HepG2 (cell line): ENCODE results near the gene SRP68. TPM values are rescaled to one million over a fixed set of nuclear protein-coding genes. Genes with fewer than 3 reads are reported as not detected.

ENCODE experiments used
- ATAC-seq: fragments of 200-7000 bp; cut with Tn5 transposase; 3 replicates; pipeline ENCODE4 v1.9.1; 2020; ENCODE audit warnings: mild to moderate bottlenecking, moderate library complexity
- BruUV-seq: library from RNA; stranded (reverse); fragments of 400-500 nt; replicated peaks from 2 replicates; lab custom pipeline; 2021; lab: Mats Ljungman, UMichigan
- CTCF ChIA-PET: fragments of 300-600 bp; formaldehyde crosslinking; extraction: SDS; loops from one replicate; lab custom pipeline; 2021; ENCODE audit warnings: low total read pairs, inconsistent platforms, low intra/inter-chr PET ratio; lab: Yijun Ruan, JAX
- POLR2A ChIA-PET: fragments of 350-600 bp; sonication (Branson Sonifier 250); formaldehyde crosslinking; loops from one replicate; lab custom pipeline; 2020; ENCODE audit warnings: antibody characterized with exemption, inconsistent platforms; lab: Yijun Ruan, JAX
- DNase-seq: peaks from one replicate; pipeline ENCODE4 v3.0.0-alpha.2; 2015; ENCODE audit warnings: low spot score
- FAIRE-seq: peaks from 3 replicates; lab custom pipeline; 2011; peaks lifted over from hg19 to GRCh38; lab: Jason Lieb, UNC
- H2AFZ ChIP-seq: one replicate; pipeline ENCODE4 v1.6.1; 2011; ENCODE audit warnings: low read length, inconsistent platforms
- H3K27ac ChIP-seq: fragments of 300-600 bp; 3 replicates; pipeline ENCODE4 v1.8.0; 2011; ENCODE audit warnings: mixed run types, mild to moderate bottlenecking, mixed read lengths, low read length, inconsistent platforms; ENCODE audit not compliant: insufficient read depth; ENCODE audit errors: extremely low read length
- H3K27me3 ChIP-seq, 2 experiments: fragments of 200-600 bp in 1 of 2; 2 replicates in 1 of 2; 3 replicates in 1 of 2; pipeline versions ENCODE4 v1.6.0 to v1.8.0; 2011; ENCODE audit warnings: low read length in 2 of 2, mild to moderate bottlenecking in 2 of 2, moderate library complexity in 2 of 2, inconsistent platforms in 1 of 2; ENCODE audit not compliant: insufficient read depth in 2 of 2, control insufficient read depth in 1 of 2
- H3K36me3 ChIP-seq, 2 experiments: fragments of 200-600 bp in 1 of 2; replicated peaks in 1 of 2; 2 replicates in 1 of 2; 3 replicates in 1 of 2; pipeline versions ENCODE4 v1.5.1 to v1.8.0; 2011; ENCODE audit warnings: low read length in 2 of 2, inconsistent platforms in 1 of 2; ENCODE audit not compliant: insufficient read depth in 2 of 2, control insufficient read depth in 1 of 2
- H3K4me1 ChIP-seq: 2 replicates; pipeline ENCODE4 v1.5.1; 2012; ENCODE audit warnings: low read length, inconsistent platforms; ENCODE audit not compliant: insufficient read depth
- H3K4me2 ChIP-seq: 2 replicates; pipeline ENCODE4 v1.6.0; 2011; ENCODE audit warnings: low read depth, low read length, inconsistent platforms
- H3K4me3 ChIP-seq, 3 experiments: fragments of 200-600 bp in 1 of 3; sonication (generic), shearing (Covaris generic) in 1 of 3; replicated peaks in 1 of 3; 2 replicates each; pipeline ENCODE4 v1.5.1; 2011 to 2016; ENCODE audit warnings: low read length in 3 of 3, inconsistent platforms in 2 of 3, low read depth in 2 of 3, mild to moderate bottlenecking in 2 of 3, control low read depth in 1 of 3, mixed read lengths in 1 of 3; ENCODE audit not compliant: insufficient read depth in 1 of 3
- H3K79me2 ChIP-seq: one replicate; pipeline ENCODE4 v1.6.1; 2011; ENCODE audit warnings: low read length, inconsistent platforms; ENCODE audit not compliant: insufficient read depth
- H3K9ac ChIP-seq: 2 replicates; pipeline ENCODE4 v1.6.0; 2011; ENCODE audit warnings: mild to moderate bottlenecking, low read depth, low read length, inconsistent platforms; ENCODE audit not compliant: insufficient read depth
- H3K9me3 ChIP-seq: 2 replicates; pipeline ENCODE4 v1.5.1; 2012; ENCODE audit warnings: mild to moderate bottlenecking, low read length
- H4K20me1 ChIP-seq: 2 replicates; pipeline ENCODE4 v1.6.0; 2011; ENCODE audit warnings: inconsistent platforms, mild to moderate bottlenecking, low read length, moderate library complexity; ENCODE audit not compliant: insufficient read depth
- FOXJ3 ChIP-seq: sonication (generic); formaldehyde crosslinking; IDR thresholded peaks from 2 replicates; pipeline ENCODE4 v1.4.0; 2020; ENCODE audit warnings: missing genetic modification reagents, mild to moderate bottlenecking, borderline replicate concordance
- ZBTB37 ChIP-seq: sonication (generic); formaldehyde crosslinking; IDR thresholded peaks from 2 replicates; pipeline ENCODE4 v1.4.0; 2020; ENCODE audit warnings: mild to moderate bottlenecking, missing genetic modification reagents
- ZBTB4 ChIP-seq: sonication (generic); formaldehyde crosslinking; IDR thresholded peaks from 2 replicates; pipeline ENCODE4 v1.4.0; 2020; ENCODE audit warnings: missing genetic modification reagents, mild to moderate bottlenecking, borderline replicate concordance
- ZC3H13 ChIP-seq: sonication (generic); formaldehyde crosslinking; IDR thresholded peaks from 2 replicates; pipeline ENCODE4 v1.8.1; 2023; ENCODE audit warnings: mild to moderate bottlenecking, missing genetic modification reagents, moderate library complexity
- ZNF18 ChIP-seq: sonication (generic); formaldehyde crosslinking; IDR thresholded peaks from 2 replicates; pipeline ENCODE4 v1.8.0; 2022; ENCODE audit warnings: mild to moderate bottlenecking, missing genetic modification reagents; ENCODE audit not compliant: insufficient replicate concordance
- ZNF180 ChIP-seq: sonication (generic); formaldehyde crosslinking; IDR thresholded peaks from 2 replicates; pipeline ENCODE4 v1.4.0; 2020; ENCODE audit warnings: low read depth, missing genetic modification reagents, borderline replicate concordance
- ZSCAN20 ChIP-seq: sonication (generic); formaldehyde crosslinking; IDR thresholded peaks from 2 replicates; pipeline ENCODE4 v1.4.0; 2020; ENCODE audit warnings: missing genetic modification reagents, mild to moderate bottlenecking, borderline replicate concordance
- whole genome bisulfite sequencing: methylation state at CpG from one replicate; pipeline ENCODE4 v1.1.6; 2017; ENCODE audit warnings: low lambda C conversion rate; 5-methylcytosine and 5-hydroxymethylcytosine counted together
- in situ Hi-C: cut with HindIII; loops from 2 replicates; pipeline ENCODE4 v1.10.0; 2017; ENCODE audit warnings: low pct_unique_long_range_greater_than_20kb; ENCODE audit not compliant: extremely low pct_ligation_motif_present
- intact Hi-C: fragments of 100-400 bp; cut with micrococcal nuclease; formaldehyde crosslinking; loops from one replicate; pipeline ENCODE4 v1.10.0; 2022; ENCODE audit not compliant: unreplicated experiment
- polyA plus RNA-seq, 8 experiments: library from polyadenylated mRNA; depleted of rRNA in 3 of 8; stranded (reverse) in 7 of 8; unstranded in 1 of 8; fragments of >200 nt; fragmentation: Illumina TruSeq in 4 of 8; extraction: Trizol in 4 of 8; gene quantifications; 2 replicates each; pipeline versions ENCODE4 v1.2.1 to v1.2.3, GENCODE V29; 2011 to 2016; ENCODE audit warnings: low read depth in 4 of 8, missing spikeins in 1 of 8, mixed read lengths in 1 of 8; ENCODE audit not compliant: insufficient read depth in 1 of 8
- total RNA-seq, 5 experiments: library from RNA; depleted of rRNA; stranded (reverse); fragments of >200 nt; fragmentation: Illumina TruSeq; extraction: Trizol; gene quantifications; 2 replicates each; pipeline ENCODE4 v1.2.3, GENCODE V29; 2016; ENCODE audit warnings: low read depth in 1 of 5

The SRP68 gene
- total and polyA plus RNA-seq, 2 of the 13 experiments (the other 11 are each of a cell fraction or from before 2014, with no cell fraction given), result 39.8 to 74.3 TPM

GRCh38 chr17:76009969-76010661, 62.2 kb downstream of the SRP68 start (continued):
- TF ChIP-seq FOXJ3 (CRISPR knock-in tag), result no peak
- no peak for TF ChIP-seq ZBTB37 (CRISPR knock-in tag)
- no peak for TF ChIP-seq ZNF18 (CRISPR knock-in tag)
- TF ChIP-seq ZNF180 (CRISPR knock-in tag), result no peak

- Histone ChIP-seq H3K4me1 (peaks cover 21% of the 10 kb centered on the region), H2AFZ (no peak overlapping the region), H3K27me3 (no peaks in the 10 kb centered on the region), H3K9me3 (no peaks in the 10 kb centered on the region), H4K20me1 (no peaks in the 10 kb centered on the region), H3K79me2 (no peaks in the 10 kb centered on the region)
- CTCF ChIA-PET, result no interaction called here
- intact Hi-C loops, result no loop called here
- no TSS peak for BruUV-seq
- POLR2A ChIA-PET, result interaction anchor here (0.6 to 1.5 kb wide), 4 partner anchors 9 to 154 kb away, joined by 3 to 5 read pairs (median 4); partner anchors contain the start of genes CDK3, MRPL38 and WBP2
- no peak for TF ChIP-seq ZSCAN20
- TF ChIP-seq ZBTB4 (CRISPR knock-in tag), result 0 out of 2 replicates have a peak, but pooled peaks have one; percentile 11
- TF ChIP-seq ZC3H13, result 0 out of 2 replicates have a peak, but pooled peaks have one; percentile 18
- TF ChIP-seq, all 625 proteins: peak for 2
- Histone ChIP-seq H3K27ac (no peak overlapping the region), H3K4me3 (no peak overlapping the region), H3K4me2 (no peak overlapping the region), H3K36me3 (peaks cover 0 to 6% of the 10 kb centered on the region in 2 experiments; a peak in 2 of 5 replicates), H3K9ac (no peak overlapping the region)
- no peak for ATAC-seq
- no peak for DNase-seq
- in situ Hi-C loops, result loop anchor here (5.0 kb wide), 2 partner anchors 52 to 102 kb away; no protein-coding TSS in a partner anchor
- FAIRE-seq, result no peak
- WGBS, result 94% methylated on average over 20 of the region's 20 CpGs
Observed at GRCh38 chr17:76009447-76009846, 62.9 kb downstream of the SRP68 start.
